GM12875 (cell line): ENCODE data around the gene LDLRAD2.

Source experiments
- H3K4me3 ChIP-seq: one replicate; pipeline ENCODE4 v1.5.1; 2011; ENCODE audit warnings: low read depth, low read length, control low read depth
- CTCF ChIP-seq: IDR thresholded peaks from 2 replicates; pipeline ENCODE4 v1.5.1; 2011; ENCODE audit warnings: low read depth, mild to moderate bottlenecking, control low read depth, inconsistent platforms, low read length, moderate library complexity, borderline replicate concordance; ENCODE audit not compliant: insufficient read depth

LDLRAD2 gene

GRCh38 chr1:21861602-21862429 lies 49.8 kb downstream of the LDLRAD2 start:
- no peak overlapping the region for H3K4me3 ChIP-seq
- no peak for TF ChIP-seq CTCF

- no peak overlapping the region for H3K4me3 ChIP-seq
- TF ChIP-seq CTCF, result no peak
Observed at GRCh38 chr1:21863981-21864380, 51.9 kb downstream of the LDLRAD2 start.

- no peak overlapping the region for H3K4me3 ChIP-seq
- TF ChIP-seq CTCF, result no peak
Observed at GRCh38 chr1:21864730-21865129, 52.7 kb downstream of the LDLRAD2 start.

- H3K4me3 ChIP-seq, result no peak overlapping the region
- TF ChIP-seq CTCF, result no peak
Observed at GRCh38 chr1:21865609-21865942, 53.5 kb downstream of the LDLRAD2 start.

GRCh38 chr1:21865943-21866706 lies 54.1 kb downstream of the LDLRAD2 start:
- H3K4me3 ChIP-seq, result no peak overlapping the region
- TF ChIP-seq CTCF, result 0 out of 2 replicates have a peak, but pooled peaks have one; percentile 10

- no peak overlapping the region for H3K4me3 ChIP-seq
- TF ChIP-seq CTCF, result no peak
Observed at GRCh38 chr1:21866707-21867043, 54.6 kb downstream of the LDLRAD2 start.
